Choroid plexus epithelial cell (primary cell): ENCODE measurements around the gene PTTG2.

Experiments used
- DNase-seq: peaks from one replicate; pipeline ENCODE4 v3.0.0-alpha.2; 2010; ENCODE audit warnings: low read depth
- H3K4me3 ChIP-seq: 2 replicates; pipeline ENCODE4 v1.5.1; 2011; ENCODE audit warnings: low read depth, mild to moderate bottlenecking, control low read depth, low read length, moderate library complexity
- CTCF ChIP-seq: conservative IDR thresholded peaks from 2 replicates; pipeline ENCODE4 v1.5.1; 2011; ENCODE audit warnings: low read depth, mild to moderate bottlenecking, control low read depth, inconsistent platforms, low read length, moderate library complexity

PTTG2 gene

GRCh38 chr4:37946503-37947179, 13.6 kb upstream of the PTTG2 start:
- no peak for TF ChIP-seq CTCF
- H3K4me3 ChIP-seq: no peak overlapping the region
- DNase-seq: no peak

GRCh38 chr4:37948542-37948941, 11.7 kb upstream of the PTTG2 start:
- DNase-seq: no peak
- TF ChIP-seq CTCF: no peak
- H3K4me3 ChIP-seq: no peak overlapping the region

GRCh38 chr4:37949636-37950426, 10.4 kb upstream of the PTTG2 start:
- no peak for DNase-seq
- TF ChIP-seq CTCF: no peak
- no peak overlapping the region for H3K4me3 ChIP-seq

- no peak for TF ChIP-seq CTCF
- DNase-seq: no peak
- no peak overlapping the region for H3K4me3 ChIP-seq
Observed at GRCh38 chr4:37951461-37952352, 8.5 kb upstream of the PTTG2 start.

GRCh38 chr4:37953156-37953555, 7.0 kb upstream of the PTTG2 start:
- no peak for TF ChIP-seq CTCF
- no peak overlapping the region for H3K4me3 ChIP-seq

GRCh38 chr4:37953620-37954293, 6.4 kb upstream of the PTTG2 start:
- DNase-seq: no peak
- H3K4me3 ChIP-seq: no peak overlapping the region
- TF ChIP-seq CTCF: no peak

More at GRCh38 chr4:37953156-37953555, 7.0 kb upstream of the PTTG2 start:
- DNase-seq: no peak
